GM12872 (cell line): ENCODE data around the gene CCNQ.

Experiments used
- CTCF ChIP-seq: IDR thresholded peaks from 3 replicates; pipeline ENCODE4 v1.5.1; 2011; ENCODE audit warnings: low read depth, mild to moderate bottlenecking, low read length, moderate library complexity; ENCODE audit not compliant: insufficient read depth

CCNQ gene

GRCh38 chrX:153635388-153635787, 36.4 kb upstream of the CCNQ start:
- TF ChIP-seq CTCF: no peak

GRCh38 chrX:153634832-153635231, 35.9 kb upstream of the CCNQ start:
- TF ChIP-seq CTCF: no peak

- no peak for TF ChIP-seq CTCF
Measured at GRCh38 chrX:153634236-153634635, 35.3 kb upstream of the CCNQ start.

- no peak for TF ChIP-seq CTCF
Measured at GRCh38 chrX:153633607-153634180, 34.8 kb upstream of the CCNQ start.

GRCh38 chrX:153633048-153633447, 34.1 kb upstream of the CCNQ start:
- no peak for TF ChIP-seq CTCF

- no peak for TF ChIP-seq CTCF
Measured at GRCh38 chrX:153632595-153632946, 33.6 kb upstream of the CCNQ start.

GRCh38 chrX:153631907-153632594, 33.1 kb upstream of the CCNQ start:
- no peak for TF ChIP-seq CTCF
